ENCODE data around the gene REL.
"Not testable (repeated sequence)": the region's sequence is repeated elsewhere in the genome, so short reads cannot be mapped to it uniquely, and the experiment has no call there.

Gene REL

DNA sequence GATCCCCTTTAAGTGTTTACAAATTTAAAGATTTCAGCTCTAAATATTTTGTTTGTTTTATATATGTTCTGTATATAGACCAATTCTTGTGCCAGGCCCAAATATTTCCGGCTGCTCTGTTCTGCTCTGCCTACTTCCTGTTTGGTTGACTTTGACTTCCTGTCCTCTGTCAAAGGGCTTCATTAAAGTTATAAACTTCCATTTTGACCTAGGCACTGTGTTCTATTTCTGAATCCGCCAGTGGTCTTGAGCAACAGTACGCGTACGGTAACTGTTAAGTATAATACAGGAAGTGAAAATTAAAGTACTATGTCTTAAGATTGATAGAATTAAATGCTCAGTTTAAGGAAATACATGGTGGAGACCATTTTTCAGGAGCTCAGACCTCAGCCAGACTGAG is 13.5 kb upstream of the REL start:
- DNase-seq (ENCODE audit: low read depth in 1 of 2, low spot score in 1 of 2), result no peak

DNA sequence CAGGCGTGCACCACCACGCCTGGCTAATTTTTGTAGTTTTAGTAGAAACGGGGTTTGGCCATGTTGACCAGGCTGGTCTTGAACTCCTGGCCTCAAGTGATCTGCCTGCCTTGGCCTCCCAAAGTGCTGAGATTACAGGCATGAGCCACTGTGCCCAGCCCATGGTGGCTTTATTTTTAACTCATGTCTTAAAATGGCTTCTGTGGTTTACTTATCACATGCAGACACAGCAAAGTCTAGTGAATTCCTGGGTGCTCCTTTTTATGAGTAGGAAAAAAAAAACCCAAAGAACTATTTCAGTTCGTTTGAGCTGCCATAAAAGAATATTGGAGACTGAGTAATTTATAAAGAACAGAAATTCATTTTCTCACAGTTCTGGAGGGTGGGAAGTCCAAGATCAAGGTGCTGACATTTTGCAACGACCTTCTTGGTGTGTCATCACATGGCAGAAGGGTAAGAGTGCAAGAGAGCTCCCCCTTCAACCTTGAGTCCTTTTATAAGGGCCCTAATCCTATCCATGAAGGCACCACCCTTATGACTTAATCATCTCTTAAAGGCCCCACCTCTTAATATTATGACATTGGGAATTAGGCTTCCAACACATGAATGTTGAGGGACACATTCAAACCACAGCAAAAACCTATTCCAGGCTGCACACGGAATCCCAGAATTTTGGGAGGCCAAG is 12.6 kb upstream of the REL start:
- DNase-seq (ENCODE audit: low read depth in 1 of 2, low spot score in 1 of 2), result no peak

DNA sequence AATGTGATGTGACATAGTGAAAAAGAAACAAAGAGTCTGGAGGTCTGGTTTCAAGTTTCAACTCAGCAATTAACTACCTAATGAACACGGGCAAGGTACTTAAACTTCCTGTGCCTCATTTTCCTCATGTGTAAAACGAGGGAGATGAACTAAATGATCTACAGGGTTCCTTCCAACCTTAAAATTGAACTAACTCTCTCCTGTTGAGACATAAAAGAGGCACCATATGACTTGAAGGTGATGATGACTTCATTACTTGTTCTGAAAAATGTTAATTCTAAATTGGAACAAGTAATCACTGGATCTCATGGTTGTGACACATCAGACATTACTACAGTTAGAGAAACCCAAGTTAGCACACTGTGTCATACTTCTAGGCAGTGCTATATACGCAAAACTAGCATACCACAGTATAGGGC is 8.9 kb upstream of the REL start:
- no peak for DNase-seq (ENCODE audit: low read depth in 1 of 2, low spot score in 1 of 2)

DNA sequence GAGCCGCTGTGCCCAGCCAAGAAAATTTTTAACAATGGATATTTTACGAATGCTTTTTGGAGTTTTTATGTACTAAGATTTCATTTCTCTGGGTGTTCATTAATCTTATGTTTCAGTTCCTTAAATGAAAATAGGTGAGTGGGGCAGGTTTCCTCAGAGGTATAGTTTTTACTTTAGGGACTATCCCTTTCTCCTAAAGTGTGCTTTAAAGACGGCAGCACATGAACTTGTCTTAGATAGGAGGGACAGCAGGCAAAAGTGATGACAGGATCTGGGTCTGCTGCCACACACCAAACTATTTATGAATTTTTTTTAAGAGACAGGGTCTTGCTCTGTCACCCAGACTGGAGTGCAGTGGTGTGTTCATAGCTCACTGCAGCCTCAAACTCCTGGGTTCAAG is 8.0 kb upstream of the REL start:
- no peak for DNase-seq (ENCODE audit: low read depth in 1 of 2, low spot score in 1 of 2)

DNA sequence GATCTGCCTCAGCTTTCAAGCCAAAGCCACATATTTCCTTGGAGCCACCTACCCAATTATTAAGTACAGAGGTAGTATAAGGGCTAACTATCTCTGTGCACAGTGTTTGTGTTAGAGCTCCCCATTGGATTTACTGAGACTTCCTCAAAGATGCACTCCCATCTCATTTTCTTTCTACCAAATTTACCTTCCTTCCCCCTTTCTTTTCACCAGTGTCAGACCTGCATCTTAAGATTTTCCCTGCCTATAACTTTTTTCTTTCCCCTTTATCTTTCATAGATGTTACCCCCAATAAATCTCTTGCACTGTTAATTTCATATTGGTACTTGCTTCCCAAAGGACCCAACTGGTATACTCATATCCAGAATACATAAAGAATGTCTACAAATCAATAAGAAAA is 5.9 kb upstream of the REL start:
- DNase-seq (ENCODE audit: low read depth in 1 of 2, low spot score in 1 of 2), result no peak

DNA sequence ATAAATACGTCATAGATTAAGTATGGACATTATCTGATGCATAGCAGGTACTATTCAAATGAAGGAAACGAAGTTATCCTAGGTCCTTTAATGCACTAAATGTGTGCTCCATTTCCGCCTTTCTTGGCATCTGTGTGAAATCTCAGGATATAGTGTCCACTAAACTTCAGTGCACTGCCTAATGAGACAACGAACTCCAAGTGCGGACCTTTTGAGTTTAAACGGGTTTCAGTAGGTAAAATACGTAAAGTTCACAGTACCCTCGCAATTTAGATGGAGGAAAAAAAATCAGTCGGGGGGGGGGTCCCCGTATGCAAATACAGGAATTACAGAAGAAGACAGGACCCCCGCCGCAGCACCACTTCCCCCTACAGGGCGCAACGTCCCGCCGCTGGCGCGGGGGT is 729 bp upstream of the REL start:
- DNase-seq (ENCODE audit: low read depth in 1 of 2, low spot score in 1 of 2), result no peak

DNA sequence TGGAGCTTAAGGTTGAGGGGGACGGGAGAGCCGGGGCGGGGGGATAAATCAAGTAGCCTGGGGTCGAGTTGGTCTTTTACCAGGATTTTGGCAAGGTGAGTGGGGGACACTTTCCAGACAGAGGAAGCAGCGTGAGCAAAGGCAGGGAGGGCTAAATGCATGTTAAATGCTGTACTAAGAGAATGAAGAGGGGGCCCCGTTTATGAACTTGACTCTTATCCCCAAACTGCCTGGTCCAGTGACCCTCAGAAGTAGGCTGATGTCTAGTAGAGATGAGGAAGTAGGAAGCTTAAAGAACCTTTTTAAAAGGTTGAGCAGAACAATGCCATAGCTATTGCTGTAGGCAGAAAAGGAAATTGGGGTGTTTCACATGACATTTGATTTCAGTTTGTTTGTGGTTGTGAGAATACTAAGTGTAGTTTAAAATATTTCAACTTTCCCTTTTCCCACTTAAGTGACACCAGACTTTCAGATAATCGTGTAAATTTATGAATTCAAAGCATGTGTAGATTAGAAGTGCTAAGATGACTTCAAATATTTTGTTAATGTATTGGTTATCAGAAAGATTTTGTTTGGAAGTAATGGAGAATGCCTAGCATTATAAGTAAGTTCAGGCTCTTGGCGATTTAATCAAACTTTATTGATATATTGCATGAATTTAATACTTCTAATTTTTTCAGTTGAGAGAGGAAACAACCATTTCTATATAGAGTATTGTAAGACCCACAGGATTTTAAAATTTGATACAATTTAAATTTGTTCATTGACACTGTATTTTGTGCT is 1.8 kb downstream of the REL start:
- no peak for DNase-seq (ENCODE audit: low read depth in 1 of 2, low spot score in 1 of 2)

DNA sequence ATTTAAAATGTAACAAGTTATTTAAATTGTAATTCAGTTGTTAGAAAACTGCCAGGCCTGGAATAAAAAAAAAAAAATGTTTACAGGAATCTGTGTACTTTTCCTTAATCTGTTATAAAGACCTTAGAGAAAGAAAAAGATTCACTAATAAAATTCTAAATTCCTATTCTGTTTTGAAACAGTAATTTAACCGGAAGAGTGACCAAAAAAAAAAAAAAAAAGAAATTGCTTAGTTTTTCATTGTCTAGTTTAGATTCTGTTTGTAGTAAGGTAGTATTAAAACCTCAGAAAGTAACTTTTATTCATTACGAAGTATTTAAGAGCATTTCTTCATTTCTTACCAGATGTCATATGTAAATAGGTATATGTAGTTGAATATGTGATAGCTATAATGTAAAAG is 2.5 kb downstream of the REL start:
- no peak for DNase-seq (ENCODE audit: low read depth in 1 of 2, low spot score in 1 of 2)

DNA sequence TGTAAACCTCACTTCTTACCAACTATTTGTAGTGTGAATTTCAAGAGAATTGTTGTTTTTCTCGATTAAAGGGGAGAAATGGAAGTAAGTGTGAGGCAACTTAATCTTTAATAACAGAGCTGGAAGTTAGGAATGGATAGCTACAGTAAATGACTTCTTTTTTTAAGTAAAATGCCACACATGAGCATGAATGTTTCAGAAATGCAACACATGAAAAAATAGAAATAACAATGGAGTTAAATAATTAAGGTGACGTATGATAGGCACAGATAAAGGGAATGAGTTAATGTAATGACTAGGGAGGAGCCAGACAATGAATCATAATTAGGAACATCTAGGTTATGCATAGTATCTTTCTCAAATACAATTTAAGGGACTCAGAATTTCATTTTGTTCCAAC is 3.4 kb downstream of the REL start:
- DNase-seq (ENCODE audit: low read depth in 1 of 2, low spot score in 1 of 2), result no peak

DNA sequence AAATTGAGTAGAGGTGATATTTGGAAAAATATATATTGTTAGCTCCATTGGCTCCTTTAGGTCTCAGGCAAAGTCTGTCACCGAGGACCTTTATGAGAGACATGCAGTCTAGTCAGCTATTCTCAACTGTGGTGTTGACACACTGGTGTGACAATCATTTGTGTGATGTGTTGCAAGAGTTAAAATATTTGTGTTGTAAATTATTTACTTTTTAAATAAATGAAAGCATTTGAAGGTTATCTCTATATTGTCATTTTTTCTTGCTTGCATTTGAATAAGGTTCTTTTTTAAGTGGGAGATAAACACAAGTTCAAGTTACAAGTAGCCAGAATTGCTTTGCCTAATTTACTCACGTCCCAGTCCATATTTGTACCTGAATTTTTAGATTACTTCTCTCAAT is 4.3 kb downstream of the REL start:
- DNase-seq (ENCODE audit: low read depth in 1 of 2, low spot score in 1 of 2), result no peak

DNA sequence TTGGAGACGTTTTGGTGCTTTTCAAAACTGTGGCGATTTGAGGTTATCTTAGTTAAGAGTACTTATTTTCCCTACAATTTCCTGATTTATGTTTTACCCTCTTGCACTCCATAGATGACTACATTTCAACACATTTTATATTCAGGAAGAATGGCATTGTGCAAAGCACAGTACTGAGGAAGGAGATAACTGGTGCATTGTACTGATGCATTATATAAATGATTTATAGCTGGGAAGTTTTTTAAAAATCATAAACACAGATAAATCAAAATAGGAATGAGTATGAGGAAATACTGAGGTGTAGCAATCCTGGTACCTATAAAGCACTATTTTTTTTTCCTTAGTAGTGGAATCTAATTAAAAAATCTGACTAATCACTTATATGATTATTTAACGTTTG is 5.6 kb downstream of the REL start:
- DNase-seq (ENCODE audit: low read depth in 1 of 2, low spot score in 1 of 2), result no peak

DNA sequence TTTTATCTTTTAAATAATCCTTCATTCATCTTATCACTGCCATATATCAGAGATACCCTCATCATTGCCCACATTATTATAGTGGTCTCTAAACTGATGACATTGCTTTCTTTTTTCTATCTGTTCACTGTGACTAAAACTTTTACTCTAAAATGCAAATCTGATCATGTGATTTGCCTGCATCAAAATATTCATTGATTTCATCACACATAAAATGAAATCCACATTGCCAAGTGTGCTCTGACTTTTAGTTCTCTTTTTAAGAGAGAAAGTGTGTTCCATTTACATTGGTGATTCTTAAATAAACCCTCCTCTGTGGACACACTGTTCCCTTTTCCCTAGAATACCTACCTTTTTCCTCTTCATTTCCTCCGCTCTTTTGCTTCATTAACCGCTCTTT is 7.5 kb downstream of the REL start:
- DNase-seq (ENCODE audit: low read depth in 1 of 2, low spot score in 1 of 2), result no peak

DNA sequence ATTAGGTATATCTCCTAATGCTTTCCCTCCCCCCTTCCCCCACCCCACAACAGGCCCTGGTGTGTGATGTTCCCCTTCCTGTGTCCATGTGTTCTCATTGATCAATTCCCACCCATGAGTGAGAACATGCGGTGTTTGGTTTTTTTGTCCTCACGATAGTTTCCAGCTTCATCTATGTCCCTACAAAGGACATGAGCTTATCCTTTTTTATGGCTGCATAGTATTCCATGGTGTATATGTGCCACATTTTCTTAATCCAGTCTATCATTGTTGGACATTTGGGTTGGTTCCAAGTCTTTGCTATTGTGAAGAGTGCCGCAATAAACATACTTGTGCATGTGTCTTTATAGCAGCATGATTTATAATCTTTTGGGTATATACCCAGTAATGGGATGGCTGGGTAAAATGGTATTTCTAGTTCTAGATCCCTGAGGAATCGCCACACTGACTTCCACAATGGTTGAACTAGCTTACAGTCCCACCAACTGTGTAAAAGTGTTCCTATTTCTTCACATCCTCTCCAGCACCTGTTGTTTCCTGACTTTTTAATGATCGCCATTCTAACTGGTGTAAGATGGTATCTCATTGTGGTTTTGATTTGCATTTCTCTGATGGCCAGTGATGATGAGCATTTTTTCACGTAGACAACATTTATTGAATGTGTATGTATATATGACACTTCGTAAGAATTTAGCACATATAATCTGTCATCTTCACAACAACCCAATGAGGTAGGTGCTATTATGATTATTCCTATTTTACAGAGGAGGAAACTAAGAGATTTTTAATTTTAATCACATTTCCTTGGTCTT is 8.4 kb downstream of the REL start:
- DNase-seq (ENCODE audit: low read depth in 1 of 2, low spot score in 1 of 2), result not testable (repeated sequence)

DNA sequence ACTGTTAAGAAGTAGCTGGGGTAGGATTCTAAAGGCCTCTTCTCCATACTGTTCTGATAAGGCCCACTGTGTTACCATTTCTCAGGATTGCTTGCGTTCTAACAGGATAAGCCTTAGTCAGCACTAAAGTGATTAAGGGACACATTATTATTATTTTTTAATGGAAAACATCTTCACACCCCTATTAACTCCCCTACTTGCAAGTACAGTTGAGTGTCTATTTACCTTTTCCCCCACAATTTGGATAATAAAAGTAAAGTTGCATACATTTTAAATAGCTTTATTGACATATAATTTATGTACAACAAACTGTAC is 9.0 kb downstream of the REL start:
- no peak for DNase-seq (ENCODE audit: low read depth in 1 of 2, low spot score in 1 of 2)

DNA sequence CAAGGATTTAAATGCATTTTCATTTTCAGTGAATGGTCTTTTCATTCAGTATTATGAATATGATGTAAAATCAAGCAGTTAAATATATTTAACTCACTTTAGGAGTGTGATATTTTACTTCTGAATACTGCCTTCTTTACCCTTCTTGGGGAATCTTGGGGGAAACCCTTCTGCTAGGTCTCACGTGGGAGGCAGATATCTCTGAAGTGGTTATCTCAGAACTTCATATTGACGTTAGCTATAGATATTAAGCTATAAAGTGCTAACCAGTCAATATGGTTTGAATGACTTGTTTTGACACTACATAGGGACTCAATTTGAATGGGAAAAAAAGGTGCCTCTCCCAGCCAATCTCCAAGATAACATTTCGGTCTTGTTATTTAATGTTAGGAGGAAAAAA is 9.8 kb downstream of the REL start:
- no peak for DNase-seq (ENCODE audit: low read depth in 1 of 2, low spot score in 1 of 2)

DNA sequence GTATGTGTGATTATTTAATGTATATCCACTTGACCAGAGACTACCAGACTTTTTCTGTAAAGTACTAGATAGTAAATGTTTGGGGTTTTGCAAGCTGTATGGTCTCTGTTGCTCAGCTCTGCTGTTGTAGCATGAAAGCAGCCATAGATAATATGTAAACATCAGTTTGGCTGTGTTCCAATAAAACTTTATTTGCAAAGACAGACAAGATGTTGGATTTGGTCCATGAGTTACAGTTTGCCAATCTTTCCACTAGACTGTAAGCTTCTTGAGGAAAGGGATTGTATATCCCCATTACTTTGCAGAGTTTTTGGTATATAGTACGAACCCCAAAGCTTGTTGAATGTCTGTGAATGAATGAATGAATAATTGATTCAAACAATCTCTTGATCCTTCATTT is 17.2 kb downstream of the REL start:
- DNase-seq (ENCODE audit: low read depth in 1 of 2, low spot score in 1 of 2), result no peak

DNA sequence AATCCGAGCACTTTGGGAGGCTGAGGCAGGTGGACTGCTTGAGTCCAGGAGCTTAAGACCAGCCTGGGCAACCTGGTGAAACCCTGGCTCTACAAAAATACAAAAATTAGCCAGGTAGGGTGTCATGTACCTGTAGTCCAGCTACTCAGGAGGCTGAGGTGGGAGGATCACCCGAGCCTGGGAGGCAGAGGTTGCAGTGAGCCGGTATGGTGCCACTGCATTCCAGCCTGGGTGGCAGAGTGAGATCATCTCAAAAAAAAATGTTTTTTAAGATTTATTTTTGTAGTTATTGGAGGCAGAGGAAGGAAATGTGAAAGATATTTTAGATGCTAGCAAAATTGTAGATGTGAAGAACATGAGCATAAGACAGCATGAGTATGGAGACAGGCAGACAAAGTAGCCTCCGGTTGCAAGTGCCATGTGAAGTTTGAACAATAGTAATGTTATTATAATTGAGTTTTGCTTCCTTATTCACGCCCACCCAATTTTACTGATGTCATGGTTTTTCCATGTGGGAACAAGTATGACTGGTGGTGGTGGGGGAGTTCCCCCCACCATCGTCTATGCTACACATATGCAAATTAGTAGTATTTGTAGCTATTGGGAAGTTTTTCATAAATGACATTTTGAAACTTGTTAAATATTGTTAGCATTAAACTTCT is 18.0 kb downstream of the REL start:
- DNase-seq (ENCODE audit: low read depth in 1 of 2, low spot score in 1 of 2), result no peak

DNA sequence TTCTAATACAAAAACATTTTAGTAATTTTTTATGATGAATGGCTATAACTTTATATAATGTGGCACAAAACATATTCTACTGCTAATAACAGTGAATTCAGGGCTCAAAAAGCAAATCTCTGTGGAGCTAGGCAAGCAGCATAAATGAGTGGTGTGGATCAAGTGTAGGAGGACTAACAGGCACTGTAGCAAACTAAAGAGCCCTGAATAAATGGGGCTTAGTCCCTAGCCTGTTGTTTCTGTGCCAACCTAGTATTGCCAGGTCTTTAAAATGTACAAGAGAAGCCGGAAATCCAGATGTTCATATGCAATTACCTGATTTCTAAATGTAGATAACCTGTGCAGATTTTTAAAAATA is 18.5 kb downstream of the REL start:
- no peak for DNase-seq (ENCODE audit: low read depth in 1 of 2, low spot score in 1 of 2)

DNA sequence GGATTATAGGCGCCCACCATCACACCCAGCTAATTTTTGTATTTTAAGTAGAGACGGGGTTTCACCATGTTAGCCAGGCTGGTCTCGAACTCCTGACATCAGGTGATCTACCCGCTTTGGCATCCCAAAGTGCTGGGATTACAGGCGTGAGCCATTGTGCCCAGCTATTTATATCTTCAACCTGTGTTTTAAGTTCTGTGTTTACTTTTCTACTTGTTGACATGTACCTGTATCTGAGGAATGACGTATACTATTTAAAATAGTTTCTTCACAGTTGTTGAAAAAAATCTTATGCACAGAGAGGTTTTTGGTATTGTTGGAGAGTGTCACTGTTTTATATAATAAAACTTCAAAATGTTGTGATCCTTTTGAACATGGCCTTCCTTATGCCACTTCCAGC is 19.9 kb downstream of the REL start:
- DNase-seq (ENCODE audit: low read depth in 1 of 2, low spot score in 1 of 2), result not testable (repeated sequence)

DNA sequence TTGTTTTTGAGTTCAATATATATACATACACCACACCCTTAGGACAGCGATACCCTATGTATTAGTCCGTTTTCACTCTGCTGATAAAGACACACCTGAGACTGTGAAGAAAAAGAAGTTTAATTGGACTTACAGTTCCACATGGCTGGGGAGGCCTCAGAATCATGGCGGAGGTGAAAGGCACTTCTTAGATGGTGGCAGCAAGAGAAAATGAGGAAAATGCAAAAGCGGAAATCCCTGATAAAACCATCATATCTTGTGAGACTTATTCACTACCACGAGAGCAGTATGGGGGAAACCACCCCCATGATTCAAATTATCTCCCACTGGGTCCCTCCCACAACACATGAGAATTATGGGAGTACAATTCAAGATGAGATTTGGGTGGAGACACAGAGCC is 24.5 kb downstream of the REL start:
- not testable (repeated sequence) for DNase-seq (ENCODE audit: low read depth in 1 of 2, low spot score in 1 of 2)

DNA sequence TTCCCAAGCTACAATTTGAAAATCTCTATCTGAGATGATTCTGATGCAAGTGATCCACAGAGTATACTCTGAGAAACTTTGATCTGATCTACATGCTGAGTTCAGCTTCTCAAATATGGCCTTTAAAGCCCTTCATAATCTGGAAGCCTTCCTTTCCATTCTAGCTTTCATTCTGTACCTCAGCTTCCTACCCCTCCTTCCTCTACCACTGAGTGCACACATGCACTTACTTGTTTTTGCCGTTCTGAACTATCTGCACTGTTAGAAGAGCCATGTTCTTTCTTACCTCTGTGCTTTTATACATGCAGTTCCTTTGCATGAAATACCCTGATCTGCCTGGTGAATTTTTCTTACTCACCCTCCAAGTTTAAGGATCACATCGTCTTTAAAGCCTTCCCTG is 25.0 kb downstream of the REL start:
- no peak for DNase-seq (ENCODE audit: low read depth in 1 of 2, low spot score in 1 of 2)

DNA sequence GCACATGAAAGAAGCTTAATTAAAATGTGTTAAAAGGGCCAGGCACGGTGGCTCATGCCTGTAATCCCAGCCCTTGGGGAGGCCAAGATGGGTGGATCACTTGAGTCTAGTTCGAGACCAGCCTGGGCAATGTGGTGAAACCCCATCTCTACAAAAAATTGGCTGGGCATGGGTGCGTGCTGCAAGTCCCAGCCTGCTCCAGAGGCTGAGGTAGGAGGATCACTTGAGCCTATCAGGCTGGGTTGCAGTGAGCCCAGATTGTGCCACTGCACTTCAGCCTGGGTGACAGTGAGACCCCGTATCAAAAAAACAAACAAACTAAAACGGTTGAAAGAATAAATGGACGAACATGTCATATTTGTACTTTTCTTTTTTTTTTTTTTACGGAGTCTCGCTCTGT is 26.0 kb downstream of the REL start:
- no peak for DNase-seq (ENCODE audit: low read depth in 1 of 2, low spot score in 1 of 2)
